GM19455 (cell line): ENCODE measurements around the gene CDHR1.

Experiments
- ATAC-seq: cut with Tn5 transposase; IDR thresholded peaks from one replicate; pipeline ENCODE4 v1.9.1; 2021; ENCODE audit not compliant: unreplicated experiment

CDHR1 gene

GRCh38 chr10:84261236-84261915 is 67.0 kb downstream of the CDHR1 start:
- ATAC-seq, result no peak

GRCh38 chr10:84262190-84262956 is 68.0 kb downstream of the CDHR1 start:
- no peak for ATAC-seq

- no peak for ATAC-seq
Observed at GRCh38 chr10:84263716-84264115, 69.4 kb downstream of the CDHR1 start.

- ATAC-seq, result peak; percentile 94
Observed at GRCh38 chr10:84264611-84265141, 70.3 kb downstream of the CDHR1 start.

- no peak for ATAC-seq
Observed at GRCh38 chr10:84265418-84265817, 71.1 kb downstream of the CDHR1 start.

- no peak for ATAC-seq
Observed at GRCh38 chr10:84267503-84268126, 73.3 kb downstream of the CDHR1 start.

GRCh38 chr10:84269162-84269561 is 74.8 kb downstream of the CDHR1 start:
- ATAC-seq, result no peak
